ENCODE data around the gene ZNF423. TPM values are rescaled to one million over a fixed set of nuclear protein-coding genes. Genes with fewer than 3 reads are reported as not detected.
A peak's percentile ranks its signal among the peaks of the same experiment; 100 is the strongest.

ZNF423 gene
- total RNA-seq, 1 donor from 2014 or later, result 12.3 TPM

DNA sequence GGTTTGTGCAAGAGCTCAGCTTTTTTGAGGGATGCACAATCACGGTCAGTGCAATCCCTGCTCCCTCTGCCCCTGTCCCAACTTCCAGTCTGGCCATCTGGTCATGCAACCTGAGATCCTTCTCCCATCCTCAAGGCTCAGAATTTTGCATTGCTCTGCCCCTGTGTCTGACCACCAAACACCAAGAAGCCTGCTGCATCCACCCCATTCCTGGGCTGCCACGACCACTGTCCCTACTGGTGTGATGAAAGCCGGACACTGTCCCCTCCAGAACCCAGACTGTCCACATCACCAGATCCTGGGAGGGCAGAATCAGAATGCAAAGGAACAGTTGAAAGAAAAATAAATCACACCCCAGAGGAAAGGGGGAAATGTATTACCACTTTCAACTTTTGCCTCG lies 251.3 kb downstream of the ZNF423 start:
- no peak for DNase-seq (ENCODE audit: low spot score)

DNA sequence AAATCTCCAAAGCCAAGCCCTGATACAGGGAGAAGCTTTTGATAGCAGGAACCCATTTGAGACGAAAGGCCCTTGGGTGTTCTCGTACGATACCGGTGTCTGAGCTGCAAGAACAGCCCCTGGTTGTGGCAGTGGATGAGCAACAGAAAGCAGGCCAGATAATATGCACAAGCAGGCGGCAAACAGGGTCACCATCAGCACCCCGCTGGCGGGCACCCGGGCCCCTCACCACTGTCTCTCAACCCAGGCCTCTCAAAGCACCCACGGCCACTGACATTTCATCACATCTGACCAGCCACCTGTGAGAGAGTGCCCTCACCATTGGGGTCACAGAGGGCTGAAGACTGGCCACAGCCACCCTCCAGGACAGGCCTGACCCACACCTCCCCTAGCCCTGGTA lies 252.0 kb downstream of the ZNF423 start:
- DNase-seq (ENCODE audit: low spot score), result no peak

DNA sequence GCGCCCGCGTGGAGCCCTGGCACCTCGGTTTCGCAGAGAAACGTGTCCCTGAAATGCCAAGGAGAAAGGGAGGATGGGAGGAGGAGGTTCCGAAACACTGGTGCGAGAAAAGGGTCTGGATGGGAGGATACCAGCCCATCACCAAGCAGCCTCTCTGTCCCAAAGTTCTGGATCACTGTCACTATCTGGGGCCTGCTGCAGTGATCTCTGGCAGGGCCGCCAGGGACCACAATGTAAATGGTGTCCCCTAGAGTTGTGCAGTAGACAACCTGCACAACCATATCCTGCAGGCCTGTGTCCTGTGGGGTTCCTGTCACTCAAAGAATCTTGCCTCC lies 253.0 kb downstream of the ZNF423 start:
- no peak for DNase-seq (ENCODE audit: low spot score)

DNA sequence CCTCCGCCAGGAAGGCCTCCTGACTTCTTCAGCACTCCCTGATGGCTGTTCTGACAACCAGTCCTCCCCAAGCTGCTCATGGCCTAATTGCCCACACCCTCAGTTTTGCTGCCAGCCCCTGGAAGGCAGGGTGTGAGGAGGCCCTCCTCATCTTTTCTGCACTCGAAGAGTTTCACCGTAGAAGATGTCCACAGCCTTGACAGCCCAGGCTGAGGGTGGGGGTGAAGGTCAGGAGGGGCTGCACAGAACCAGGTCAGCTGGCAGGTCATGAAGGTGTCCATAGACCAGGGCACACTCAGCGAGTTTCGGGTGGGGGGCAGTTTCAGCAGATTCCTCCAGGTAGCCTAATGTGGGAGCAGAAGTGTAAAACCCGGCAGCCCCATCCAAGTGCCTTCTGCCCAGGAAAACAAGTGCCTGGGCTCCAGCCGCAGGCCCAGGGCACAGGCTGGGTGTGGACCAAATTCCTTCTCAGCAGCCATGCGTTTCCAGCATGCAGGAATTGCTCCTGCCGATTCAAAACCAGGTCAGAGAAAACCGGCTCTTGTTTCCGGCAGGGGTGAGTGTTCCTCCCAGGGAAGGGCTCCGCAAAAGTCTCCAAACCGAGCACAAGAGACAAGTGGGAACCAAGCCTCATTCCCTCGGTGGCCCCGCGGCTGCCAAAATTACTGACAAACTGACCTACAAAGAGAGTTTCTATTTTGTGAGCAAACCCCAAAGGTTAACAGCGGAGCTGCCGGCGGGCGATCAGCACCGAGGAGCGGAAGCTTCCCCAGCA lies 253.5 kb downstream of the ZNF423 start:
- no peak for DNase-seq (ENCODE audit: low spot score)

DNA sequence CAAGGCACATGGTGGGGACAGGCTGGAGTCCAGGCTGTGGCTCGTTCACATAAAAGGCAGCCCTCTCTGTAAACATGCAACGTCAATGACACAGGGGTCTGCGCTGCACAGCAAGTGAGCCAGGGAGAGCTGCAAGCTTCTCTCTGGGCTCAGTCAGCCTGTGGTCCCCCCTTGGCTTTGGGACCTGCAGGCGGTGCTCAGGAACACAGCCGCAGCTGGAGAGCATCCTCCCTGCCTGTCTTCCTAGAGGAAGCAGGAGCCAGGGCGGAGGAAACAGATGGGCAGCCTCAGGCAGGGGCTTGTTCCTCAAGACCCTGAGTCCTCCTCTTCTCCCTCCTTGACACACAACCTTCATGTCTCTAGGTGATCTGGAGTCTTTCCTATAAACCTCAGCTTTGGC lies 254.3 kb downstream of the ZNF423 start:
- DNase-seq (ENCODE audit: low spot score), result no peak

DNA sequence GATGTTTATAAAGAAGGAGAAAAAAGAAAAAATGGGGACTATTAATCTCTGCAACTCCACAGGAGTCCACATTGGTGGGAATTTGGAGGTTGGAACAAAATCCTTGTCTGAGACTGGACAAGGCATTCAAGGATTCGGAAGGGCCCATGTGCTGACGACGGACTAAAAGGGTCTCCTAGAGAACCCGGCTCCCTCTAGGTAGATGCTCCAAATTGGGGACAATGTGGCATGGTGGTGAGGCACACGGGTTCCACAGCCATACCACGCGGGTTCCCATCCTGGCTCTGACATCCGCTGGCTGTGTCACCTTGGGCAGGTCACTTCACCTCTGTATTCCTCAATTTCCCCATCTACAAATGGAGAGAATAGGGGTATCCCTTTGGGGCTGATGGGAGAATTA lies 254.9 kb downstream of the ZNF423 start:
- DNase-seq (ENCODE audit: low spot score), result no peak

- no peak for DNase-seq (ENCODE audit: low spot score)
These were observed 255.4 kb downstream of the ZNF423 start for GRCh38 chr16:49600536-49600935.

DNA sequence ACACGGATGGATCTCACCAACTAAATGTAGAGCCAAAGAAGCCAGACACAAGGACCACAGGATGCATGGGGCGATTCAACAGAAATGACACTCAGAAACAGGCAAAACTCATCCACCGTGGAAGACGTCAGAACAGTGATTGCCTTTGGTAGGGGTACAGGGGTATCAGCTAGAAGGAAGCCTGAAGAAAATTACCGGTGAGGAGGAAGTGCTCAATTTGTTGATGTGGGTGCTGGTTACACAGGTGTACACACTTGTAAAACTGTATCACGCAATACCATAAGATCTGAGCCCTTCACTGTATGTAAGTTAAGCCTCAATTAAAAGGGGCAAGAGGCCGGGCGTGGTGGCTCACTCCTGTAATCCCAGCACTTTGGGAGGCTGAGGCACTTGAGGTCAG lies 256.2 kb downstream of the ZNF423 start:
- DNase-seq (ENCODE audit: low spot score), result no peak

DNA sequence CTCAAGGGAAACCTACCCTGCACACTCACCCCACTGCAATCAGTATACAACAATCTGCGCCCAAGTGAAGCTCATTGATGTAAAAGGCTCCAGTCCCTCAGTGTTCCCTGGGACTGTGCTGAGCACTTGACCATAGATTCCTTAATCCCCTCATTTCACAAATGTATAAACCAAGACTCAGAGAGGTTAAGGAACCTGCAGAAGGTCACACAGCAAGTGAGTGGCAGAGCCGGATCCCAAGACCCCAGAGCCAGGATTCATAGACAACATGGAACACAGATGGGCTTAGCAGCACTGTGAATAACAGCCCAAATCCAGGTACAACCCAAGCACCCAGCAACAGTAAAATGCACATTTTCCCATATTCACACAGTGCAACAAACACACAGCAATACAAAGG lies 256.6 kb downstream of the ZNF423 start:
- DNase-seq (ENCODE audit: low spot score), result no peak

DNA sequence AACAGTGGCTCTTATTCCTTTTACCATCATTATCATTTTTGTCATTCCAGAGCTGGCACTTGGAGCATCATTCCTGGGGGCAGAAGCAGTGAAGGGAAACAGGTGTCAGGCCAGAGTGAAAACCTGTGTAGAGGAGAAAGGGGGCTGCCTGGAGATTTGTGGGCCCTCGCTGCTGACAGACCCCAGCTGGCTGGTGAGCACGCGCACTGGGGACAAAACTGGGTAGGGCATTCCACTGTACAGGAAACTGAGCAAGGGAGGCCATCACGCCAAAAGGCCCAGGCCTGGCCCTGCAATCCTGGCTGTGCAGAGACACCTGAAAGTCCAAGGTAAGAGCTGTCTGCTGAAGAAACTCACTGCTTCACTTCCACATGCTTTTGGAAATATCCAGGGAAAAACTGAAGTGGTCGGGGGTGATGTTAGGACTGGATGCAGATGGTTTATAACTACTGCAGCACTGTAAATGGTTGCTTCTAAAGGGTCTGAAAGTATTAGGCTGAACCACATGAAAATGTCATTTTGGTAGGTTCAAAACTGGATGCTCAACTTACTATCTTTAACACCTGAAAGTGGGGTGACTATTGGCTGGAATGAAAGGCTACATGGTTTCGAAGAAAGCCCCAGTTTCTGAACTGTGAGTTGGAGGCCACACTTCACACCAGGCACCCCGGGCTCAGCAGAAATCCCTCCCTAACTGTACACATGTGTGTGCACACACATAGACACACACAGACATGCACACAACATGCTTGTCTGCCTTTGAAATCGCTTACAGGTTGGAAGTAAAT lies 257.3 kb downstream of the ZNF423 start:
- DNase-seq (ENCODE audit: low spot score), result no peak

- DNase-seq (ENCODE audit: low spot score), result no peak
These were observed 258.1 kb downstream of the ZNF423 start for GRCh38 chr16:49597796-49598195.

DNA sequence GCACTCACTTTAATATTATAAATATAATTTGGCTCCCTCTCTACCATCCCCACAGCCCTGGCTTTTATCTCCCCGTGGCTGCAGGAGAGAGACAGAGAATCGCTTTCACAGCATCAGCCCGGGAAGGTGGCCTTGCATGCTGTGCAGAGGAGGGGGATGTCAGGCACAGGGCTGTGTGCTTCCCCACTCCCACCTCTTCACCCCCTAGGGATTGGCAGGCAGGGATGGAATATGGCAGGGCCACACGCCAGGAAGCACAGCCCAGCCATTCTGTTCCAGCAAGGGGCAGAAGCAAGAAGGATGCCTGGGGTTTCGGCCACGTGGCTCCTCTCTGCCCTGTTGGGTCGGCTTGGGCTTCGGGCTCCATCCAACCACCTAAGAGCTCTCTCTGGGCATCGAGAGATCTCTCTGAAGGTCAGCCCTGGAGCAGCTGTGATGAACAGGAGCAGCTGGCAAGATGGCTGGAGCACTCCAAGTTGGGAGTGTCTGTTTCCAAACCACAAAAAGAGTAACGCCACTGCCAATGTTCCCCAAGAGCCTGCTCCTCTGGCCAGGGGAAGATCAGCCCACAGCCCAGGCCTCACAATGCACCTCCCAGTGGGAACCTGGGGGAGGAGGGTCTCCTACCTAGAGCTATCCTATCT lies 259.1 kb downstream of the ZNF423 start:
- DNase-seq (ENCODE audit: low spot score), result no peak

GRCh38 chr16:49596068-49596467 lies 259.8 kb downstream of the ZNF423 start:
- DNase-seq (ENCODE audit: low spot score), result peak; percentile 66

- DNase-seq (ENCODE audit: low spot score), result no peak
These were observed 261.0 kb downstream of the ZNF423 start for GRCh38 chr16:49594685-49595498.

DNA sequence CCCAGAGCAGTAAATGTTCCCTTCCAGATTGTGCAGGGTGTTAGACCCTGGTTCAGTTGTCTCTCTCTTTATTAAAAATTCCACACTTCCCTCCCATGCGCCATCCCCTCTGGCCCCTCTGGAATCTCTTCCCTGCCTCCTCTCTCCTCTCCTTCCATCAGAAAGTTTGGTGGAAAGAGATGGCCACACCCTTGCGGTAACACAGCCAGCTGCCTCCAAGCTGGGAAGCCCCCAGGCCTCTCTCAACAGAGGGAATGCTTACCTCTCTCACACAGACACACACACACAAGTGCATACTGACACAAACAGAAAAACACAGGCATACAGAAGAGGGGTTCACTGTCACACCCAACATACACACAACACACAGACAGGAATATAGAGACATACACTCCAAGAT lies 261.8 kb downstream of the ZNF423 start:
- DNase-seq (ENCODE audit: low spot score), result peak; percentile 18

- no peak for DNase-seq (ENCODE audit: low spot score)
These were observed 262.4 kb downstream of the ZNF423 start for GRCh38 chr16:49593424-49594040.

- peak; percentile 18 for DNase-seq (ENCODE audit: low spot score)
These were observed 263.1 kb downstream of the ZNF423 start for GRCh38 chr16:49592546-49593423.

- no peak for DNase-seq (ENCODE audit: low spot score)
These were observed 265.6 kb downstream of the ZNF423 start for GRCh38 chr16:49590166-49590871.

DNA sequence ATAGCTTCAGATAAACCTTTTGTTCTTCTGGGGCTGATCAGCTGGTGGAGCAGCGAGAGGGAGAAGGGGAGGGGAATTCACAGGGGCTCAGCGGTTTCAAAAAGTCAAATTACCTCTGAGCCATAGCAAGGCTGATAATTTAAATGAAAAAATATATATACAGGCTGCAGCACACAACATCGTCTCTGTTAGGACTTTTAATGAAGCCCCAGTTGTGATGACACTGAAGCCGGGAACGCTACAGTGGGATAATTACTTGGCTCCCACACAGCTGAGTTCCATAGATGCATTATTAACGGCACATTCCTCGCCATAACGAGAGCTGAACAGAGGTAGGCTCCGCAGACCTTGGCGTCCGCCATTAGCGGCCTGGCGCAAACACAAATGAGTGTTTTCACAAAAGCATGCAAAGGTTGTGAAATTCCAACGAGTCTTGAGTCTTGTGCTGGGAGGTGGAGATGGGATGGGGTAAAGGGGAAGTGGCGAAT lies 266.3 kb downstream of the ZNF423 start:
- no peak for DNase-seq (ENCODE audit: low spot score)

All from umbilical cord (tissue), 2 donors.